ENCODE results near the gene MPPED2. TPM values are rescaled to one million over a fixed set of nuclear protein-coding genes. Genes with fewer than 3 reads are reported as not detected.

The MPPED2 gene
- total and polyA plus RNA-seq, 2 donors (not counting 3 experiments of a cell fraction or from before 2014, with no cell fraction given), result not detected

- POLR2A ChIA-PET, result no interaction called here
- no peaks in the 10 kb centered on the region for H3K27me3 ChIP-seq (ENCODE audit: control insufficient read depth in 2 of 2, insufficient read depth in 2 of 2, low read length in 2 of 2)
- H3K4me2 ChIP-seq (ENCODE audit: insufficient read depth, low read length), result no peak overlapping the region
- DNase-seq (ENCODE audit: low read depth, low spot score) (no peak), FAIRE-seq (no peak)
- intact Hi-C loops (cut with micrococcal nuclease) (no loop called here), dilution Hi-C loops (cut with MboI; ENCODE audit: extremely low pct_ligation_motif_present, low sequenced_read_pairs) (no loop called here)
- TF ChIP-seq POLR2AphosphoS5 (IDR thresholded peaks at IDR 0.05; ENCODE audit: insufficient read depth, low read depth, low read length), result no peak
- no peaks in the 10 kb centered on the region for H3K79me2 ChIP-seq (ENCODE audit: control insufficient read depth, insufficient read depth, low read length)
- no peak overlapping the region for H2AFZ ChIP-seq (ENCODE audit: low read depth, low read length)
- H3K9me3 ChIP-seq (replicated peaks; ENCODE audit: control insufficient read depth, insufficient read depth, low read length), result no peaks in the 10 kb centered on the region
- BruUV-seq (replicated peaks), result no TSS peak
- H4K20me1 ChIP-seq (replicated peaks; ENCODE audit: control insufficient read depth, extremely low read depth, insufficient read depth, low read length), result no peaks in the 10 kb centered on the region
- CTCF ChIA-PET, result no interaction called here
- H3K9me1 ChIP-seq (replicated peaks; ENCODE audit: control insufficient read depth, extremely low read depth, insufficient read depth, low read length), result no peaks in the 10 kb centered on the region
- H3K27ac ChIP-seq (ENCODE audit: insufficient read depth, low read depth, low read length), result no peak overlapping the region
- H3K4me1 ChIP-seq (ENCODE audit: control insufficient read depth, extremely low read depth, insufficient read depth, low read length), result no peaks in the 10 kb centered on the region
- H3K36me3 ChIP-seq (ENCODE audit: control insufficient read depth in 2 of 2, extremely low read depth in 1 of 2, insufficient read depth in 2 of 2, low read length in 2 of 2), result no peaks in the 10 kb centered on the region
- H3K4me3 ChIP-seq (replicated peaks in 1 of 3; ENCODE audit: insufficient read depth in 1 of 3, low read depth in 1 of 3, low read length in 3 of 3), result no peak overlapping the region
- no peak overlapping the region for H3K9ac ChIP-seq (replicated peaks; ENCODE audit: extremely low read depth, insufficient read depth, low read length)
These were observed 151.3 kb downstream of the MPPED2 start for GRCh38 chr11:30434901-30435300.

- ChIA-PET POLR2A (no interaction called here), CTCF (no interaction called here)
- H3K27ac ChIP-seq (ENCODE audit: insufficient read depth, low read depth, low read length), result no peak overlapping the region
- no peak overlapping the region for H2AFZ ChIP-seq (ENCODE audit: low read depth, low read length)
- dilution Hi-C loops (cut with MboI; ENCODE audit: extremely low pct_ligation_motif_present, low sequenced_read_pairs), result no loop called here
- no peaks in the 10 kb centered on the region for H3K27me3 ChIP-seq (ENCODE audit: control insufficient read depth in 2 of 2, insufficient read depth in 2 of 2, low read length in 2 of 2)
- no peaks in the 10 kb centered on the region for H3K9me3 ChIP-seq (replicated peaks; ENCODE audit: control insufficient read depth, insufficient read depth, low read length)
- no peak for TF ChIP-seq JUN (IDR thresholded peaks at IDR 0.05; ENCODE audit: borderline replicate concordance, insufficient read depth, insufficient read length, low read depth)
- TF ChIP-seq POLR2A (IDR thresholded peaks at IDR 0.05; ENCODE audit: low read depth, low read length), result no peak
- no peak for TF ChIP-seq FOS (IDR thresholded peaks at IDR 0.05; ENCODE audit: borderline replicate concordance, insufficient read depth, low read length)
- H3K9ac ChIP-seq (replicated peaks; ENCODE audit: extremely low read depth, insufficient read depth, low read length), result no peak overlapping the region
- no peak overlapping the region for H3K4me2 ChIP-seq (ENCODE audit: insufficient read depth, low read length)
- FAIRE-seq (no peak), DNase-seq (ENCODE audit: low read depth, low spot score) (no peak)
- BruUV-seq (replicated peaks), result no TSS peak
- no peaks in the 10 kb centered on the region for H3K79me2 ChIP-seq (ENCODE audit: control insufficient read depth, insufficient read depth, low read length)
- H4K20me1 ChIP-seq (replicated peaks; ENCODE audit: control insufficient read depth, extremely low read depth, insufficient read depth, low read length), result no peaks in the 10 kb centered on the region
- H3K4me3 ChIP-seq (replicated peaks in 1 of 3; ENCODE audit: insufficient read depth in 1 of 3, low read depth in 1 of 3, low read length in 3 of 3), result no peak overlapping the region
- no peaks in the 10 kb centered on the region for H3K9me1 ChIP-seq (replicated peaks; ENCODE audit: control insufficient read depth, extremely low read depth, insufficient read depth, low read length)
- no peaks in the 10 kb centered on the region for H3K4me1 ChIP-seq (ENCODE audit: control insufficient read depth, extremely low read depth, insufficient read depth, low read length)
- no peaks in the 10 kb centered on the region for H3K36me3 ChIP-seq (ENCODE audit: control insufficient read depth in 2 of 2, extremely low read depth in 1 of 2, insufficient read depth in 2 of 2, low read length in 2 of 2)
- intact Hi-C loops (cut with micrococcal nuclease), result no loop called here
These were observed 152.3 kb downstream of the MPPED2 start for GRCh38 chr11:30433831-30434230.
